ENCODE measurements around the gene PNPLA5.

PNPLA5 gene

GRCh38 chr22:43835736-43836135 lies 56.1 kb downstream of the PNPLA5 start:
- no peak for DNase-seq

GRCh38 chr22:43835166-43835565 lies 56.6 kb downstream of the PNPLA5 start:
- no peak for DNase-seq

GRCh38 chr22:43833286-43834240 lies 58.2 kb downstream of the PNPLA5 start:
- DNase-seq, result no peak

- DNase-seq, result no peak
Measured at GRCh38 chr22:43832393-43833265, 59.2 kb downstream of the PNPLA5 start.

- DNase-seq, result no peak
Measured at GRCh38 chr22:43831561-43832392, 60.0 kb downstream of the PNPLA5 start.

GRCh38 chr22:43830931-43831560 lies 60.8 kb downstream of the PNPLA5 start:
- no peak for DNase-seq

GRCh38 chr22:43829904-43830851 lies 61.6 kb downstream of the PNPLA5 start:
- DNase-seq, result no peak
